HG02943 (cell line): Measurements from ENCODE around the gene MRPS27.
A peak's percentile ranks its signal among the peaks of the same experiment; 100 is the strongest.
"Not testable (repeated sequence)": the region's sequence is repeated elsewhere in the genome, so short reads cannot be mapped to it uniquely, and the experiment has no call there.

Source experiments
- ATAC-seq: cut with Tn5 transposase; IDR thresholded peaks from one replicate; pipeline ENCODE4 v1.9.1; 2021; ENCODE audit warnings: mild to moderate bottlenecking, low read depth, moderate library complexity; ENCODE audit not compliant: unreplicated experiment

MRPS27 gene

GRCh38 chr5:72326306-72326649 lies 6.2 kb upstream of the MRPS27 start:
- ATAC-seq: no peak

GRCh38 chr5:72325566-72326305 lies 5.7 kb upstream of the MRPS27 start:
- no peak for ATAC-seq

GRCh38 chr5:72324189-72324825 lies 4.3 kb upstream of the MRPS27 start:
- no peak for ATAC-seq

- ATAC-seq: not testable (repeated sequence)
Measured at GRCh38 chr5:72319435-72319975, 535 bp downstream of the MRPS27 start.

GRCh38 chr5:72314571-72315172 lies 5.4 kb downstream of the MRPS27 start:
- ATAC-seq: no peak

- ATAC-seq: no peak
Measured at GRCh38 chr5:72313141-72313540, 6.9 kb downstream of the MRPS27 start.

GRCh38 chr5:72308853-72309191 lies 11.2 kb downstream of the MRPS27 start:
- no peak for ATAC-seq

GRCh38 chr5:72307968-72308852 lies 11.8 kb downstream of the MRPS27 start:
- ATAC-seq: peak; percentile 87

- ATAC-seq: no peak
Measured at GRCh38 chr5:72307573-72307967, 12.5 kb downstream of the MRPS27 start.

GRCh38 chr5:72305194-72306142 lies 14.6 kb downstream of the MRPS27 start:
- ATAC-seq: no peak

GRCh38 chr5:72302171-72302570 lies 17.9 kb downstream of the MRPS27 start:
- ATAC-seq: no peak

- peak; percentile 51 for ATAC-seq
Measured at GRCh38 chr5:72301557-72301956, 18.5 kb downstream of the MRPS27 start.

- no peak for ATAC-seq
Measured at GRCh38 chr5:72300590-72301339, 19.3 kb downstream of the MRPS27 start.

- ATAC-seq: no peak
Measured at GRCh38 chr5:72298711-72299110, 21.3 kb downstream of the MRPS27 start.

GRCh38 chr5:72298136-72298535 lies 21.9 kb downstream of the MRPS27 start:
- ATAC-seq: peak; percentile 52

GRCh38 chr5:72296256-72296655 lies 23.8 kb downstream of the MRPS27 start:
- no peak for ATAC-seq

GRCh38 chr5:72295539-72295938 lies 24.5 kb downstream of the MRPS27 start:
- ATAC-seq: no peak

- no peak for ATAC-seq
Measured at GRCh38 chr5:72294473-72294872, 25.6 kb downstream of the MRPS27 start.

- ATAC-seq: no peak
Measured at GRCh38 chr5:72293495-72294055, 26.5 kb downstream of the MRPS27 start.
